HuH-7 (cell line): Measurements from ENCODE around the gene GIMD1.
"Not testable (repeated sequence)": the region's sequence is repeated elsewhere in the genome, so short reads cannot be mapped to it uniquely, and the experiment has no call there.

Experiments used
- DNase-seq: peaks from one replicate; pipeline ENCODE4 v3.0.0; 2011; ENCODE audit warnings: low spot score

The GIMD1 gene

DNA sequence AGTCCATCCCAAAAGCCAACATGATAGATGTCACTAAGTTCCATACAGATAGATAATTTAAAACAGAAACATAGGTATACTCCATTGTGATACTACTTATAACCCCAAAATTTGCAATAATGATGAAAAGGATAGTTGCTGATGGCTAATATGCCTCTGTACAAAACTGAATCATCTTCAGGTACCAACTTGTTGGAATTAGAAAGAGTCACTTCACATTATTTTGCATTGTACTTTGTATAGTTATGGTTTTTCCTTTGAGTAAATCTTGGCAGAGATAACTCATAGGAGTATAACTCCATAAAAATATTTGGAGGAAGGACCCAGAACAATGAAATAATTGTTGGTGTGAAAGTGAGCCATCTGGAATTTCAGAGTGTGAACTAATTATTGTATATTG is 17.6 kb downstream of the GIMD1 start:
- DNase-seq = no peak

DNA sequence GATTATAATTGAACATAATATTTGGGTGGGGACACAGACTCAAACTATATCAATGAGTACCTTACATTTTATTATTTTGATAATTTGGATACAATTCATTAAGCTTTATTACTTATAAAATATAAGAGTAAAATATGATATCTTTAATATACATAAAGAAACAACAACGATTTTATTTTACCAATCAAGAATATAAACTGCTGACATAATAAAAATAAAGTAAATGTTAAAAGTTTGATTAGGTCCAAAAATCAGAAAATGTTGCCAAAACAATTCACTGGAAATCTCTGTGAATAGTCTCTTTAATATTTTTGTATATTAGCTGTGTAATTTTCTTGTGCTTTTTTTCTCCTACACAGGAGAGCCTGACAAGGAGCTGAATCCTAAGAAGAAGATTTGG is 21.4 kb downstream of the GIMD1 start:
- DNase-seq = no peak

- DNase-seq = no peak
Measured at GRCh38 chr4:106344647-106344970, 24.0 kb downstream of the GIMD1 start.

DNA sequence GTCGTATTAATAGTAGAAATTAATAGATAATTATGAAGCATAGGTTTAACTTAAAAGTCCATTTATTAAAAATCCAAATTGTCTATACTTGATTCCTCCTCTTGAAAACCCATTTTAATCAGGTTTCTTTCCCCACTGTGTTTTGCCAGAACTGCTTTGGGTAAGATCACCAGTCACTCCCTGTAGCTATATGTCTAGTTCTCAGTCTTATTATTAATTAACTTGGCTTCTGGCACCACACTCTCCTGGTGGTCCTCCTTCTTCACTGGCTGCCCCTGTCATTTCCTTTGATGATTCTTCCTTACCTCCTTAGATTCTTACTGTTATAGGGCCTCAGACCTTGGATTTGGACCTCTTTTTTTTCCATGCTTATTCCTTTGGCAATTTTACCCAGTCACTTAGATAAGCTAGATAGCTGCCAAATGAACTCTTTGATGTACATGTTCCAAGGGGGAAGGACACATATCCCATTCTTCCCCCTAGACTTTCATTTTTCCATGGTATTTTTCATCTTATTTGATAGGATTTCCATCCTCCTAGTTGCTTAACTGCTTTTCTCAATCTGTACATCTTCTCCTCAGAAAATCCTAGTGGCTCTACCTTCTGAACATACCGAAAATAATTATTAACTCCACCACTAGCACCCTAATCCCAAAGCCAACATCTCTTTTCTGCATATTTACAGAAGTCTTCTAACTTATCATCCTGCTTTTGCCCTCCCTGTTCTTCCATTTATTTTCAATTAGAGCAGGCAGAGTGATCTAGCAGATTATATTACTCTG is 24.5 kb downstream of the GIMD1 start:
- no peak for DNase-seq

GRCh38 chr4:106340774-106341173 is 27.8 kb downstream of the GIMD1 start:
- no peak for DNase-seq

DNA sequence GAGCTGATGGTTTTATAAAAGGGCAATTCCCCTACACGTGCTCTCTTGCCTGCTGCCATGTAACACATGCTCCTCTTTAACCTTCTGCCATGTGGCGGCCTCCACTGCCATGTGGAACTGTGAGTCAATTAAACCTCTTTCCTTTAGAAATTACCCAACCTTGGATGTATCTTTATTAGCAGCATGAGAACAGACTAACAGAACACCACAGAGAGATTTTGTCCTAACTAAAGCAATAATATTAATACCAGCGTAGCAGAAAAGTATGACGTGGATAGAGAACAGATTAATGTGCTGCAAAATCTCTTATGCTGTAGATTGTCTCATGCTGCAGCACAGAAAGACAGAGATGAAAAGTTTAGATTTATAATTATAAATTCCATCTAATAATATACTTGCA is 29.1 kb downstream of the GIMD1 start:
- DNase-seq = no peak

GRCh38 chr4:106338671-106339070 is 29.9 kb downstream of the GIMD1 start:
- no peak for DNase-seq

GRCh38 chr4:106337916-106338315 is 30.7 kb downstream of the GIMD1 start:
- no peak for DNase-seq

DNA sequence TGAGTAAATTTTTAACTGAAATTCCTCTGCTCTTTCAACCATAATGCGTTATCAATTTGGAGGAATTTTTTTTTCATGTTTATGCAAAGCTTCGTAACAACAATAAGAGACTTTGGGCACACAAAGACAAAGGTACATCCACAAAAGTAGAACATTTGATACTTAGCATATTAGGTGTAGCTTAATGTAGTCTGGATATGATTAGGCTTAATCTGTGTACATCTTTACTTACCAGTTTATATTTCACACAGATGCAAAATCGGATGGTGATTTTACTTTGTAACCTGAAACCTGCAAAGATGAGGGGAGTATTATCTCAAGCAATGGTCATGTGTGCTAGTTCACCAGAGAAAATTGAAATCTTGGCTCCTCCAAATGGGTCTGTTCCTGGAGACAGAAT is 32.0 kb downstream of the GIMD1 start:
- no peak for DNase-seq

DNA sequence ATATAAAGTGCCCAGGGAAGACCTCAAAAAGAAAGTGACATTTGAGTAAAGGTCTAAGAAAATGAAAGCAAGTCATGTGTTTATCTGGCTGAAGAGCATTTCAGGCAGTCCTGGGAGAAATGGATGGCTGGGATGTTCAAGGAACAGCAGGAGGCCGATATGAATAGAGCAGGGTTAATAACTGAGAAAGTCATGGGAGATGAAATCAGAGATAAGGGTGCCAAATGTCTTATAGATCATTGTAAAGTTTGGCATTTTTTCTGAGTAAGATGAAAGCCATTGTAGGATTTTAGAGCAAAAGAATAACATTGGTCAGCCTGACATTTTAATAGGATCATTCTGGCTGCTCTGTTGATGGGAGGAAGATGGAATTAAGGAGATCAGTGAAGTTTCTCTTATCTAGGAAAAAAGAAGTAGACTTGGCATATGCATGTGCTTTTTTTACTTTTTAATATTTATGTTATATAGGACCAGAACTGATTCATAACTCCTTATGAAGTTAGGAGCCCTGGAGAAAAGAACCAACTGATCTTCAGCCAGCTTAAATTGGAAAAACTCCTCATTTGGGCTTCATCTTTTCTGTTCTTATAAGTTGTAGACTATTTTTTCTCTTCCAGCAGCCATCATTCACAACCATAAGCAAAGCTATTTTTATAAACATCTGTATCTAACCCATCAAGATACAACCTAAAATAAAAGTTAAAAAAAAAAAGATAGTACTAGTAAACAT is 33.7 kb downstream of the GIMD1 start:
- DNase-seq = no peak

GRCh38 chr4:106333186-106333585 is 35.4 kb downstream of the GIMD1 start:
- DNase-seq = no peak

DNA sequence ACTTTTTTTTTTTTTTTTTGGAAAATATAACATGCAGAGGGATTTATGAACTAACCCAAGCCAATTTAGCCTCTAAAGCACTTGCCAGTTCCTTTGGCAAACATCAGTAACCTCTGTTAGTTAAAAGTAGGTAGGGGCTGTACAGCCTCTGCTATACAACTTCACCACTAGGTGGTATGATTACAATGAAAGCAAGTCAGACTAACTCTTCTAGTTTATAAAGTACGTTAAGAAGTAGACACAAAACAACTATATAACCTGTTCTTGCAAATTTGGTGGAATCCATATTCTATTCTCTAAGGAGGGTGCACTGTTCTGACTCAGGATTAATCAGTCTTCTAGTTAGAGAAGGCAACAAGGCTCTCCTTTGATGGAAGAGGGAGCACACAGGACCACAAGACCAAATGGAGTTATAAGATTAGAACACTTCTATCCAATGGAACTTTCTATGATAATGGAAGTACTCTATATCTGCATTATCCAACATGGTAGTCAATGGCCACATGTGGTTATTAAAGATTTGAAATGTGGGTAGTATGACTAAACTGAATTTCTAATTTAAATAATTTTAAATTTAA is 39.4 kb downstream of the GIMD1 start:
- DNase-seq = peak; percentile 36

- no peak for DNase-seq
Measured at GRCh38 chr4:106325800-106326199, 42.8 kb downstream of the GIMD1 start.

DNA sequence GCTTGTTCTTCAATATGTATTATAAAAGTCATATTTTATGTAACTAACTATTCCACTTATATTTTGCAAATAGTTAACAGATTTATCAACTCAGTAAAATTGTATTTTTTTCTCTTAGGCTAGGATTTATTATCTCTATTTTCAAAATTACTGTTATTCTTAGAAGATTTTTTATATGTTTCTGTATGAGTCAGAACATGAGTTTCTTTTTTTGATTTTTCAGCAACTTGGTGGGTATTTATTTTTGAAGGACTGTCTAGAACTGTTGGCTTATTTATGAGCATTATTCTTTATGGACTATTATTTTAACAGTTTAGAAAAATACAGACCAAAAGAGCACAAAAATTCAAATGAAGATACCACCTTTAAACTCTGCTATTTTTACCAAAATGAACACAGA is 45.5 kb downstream of the GIMD1 start:
- DNase-seq = no peak

GRCh38 chr4:106321814-106322213 is 46.8 kb downstream of the GIMD1 start:
- not testable (repeated sequence) for DNase-seq

DNA sequence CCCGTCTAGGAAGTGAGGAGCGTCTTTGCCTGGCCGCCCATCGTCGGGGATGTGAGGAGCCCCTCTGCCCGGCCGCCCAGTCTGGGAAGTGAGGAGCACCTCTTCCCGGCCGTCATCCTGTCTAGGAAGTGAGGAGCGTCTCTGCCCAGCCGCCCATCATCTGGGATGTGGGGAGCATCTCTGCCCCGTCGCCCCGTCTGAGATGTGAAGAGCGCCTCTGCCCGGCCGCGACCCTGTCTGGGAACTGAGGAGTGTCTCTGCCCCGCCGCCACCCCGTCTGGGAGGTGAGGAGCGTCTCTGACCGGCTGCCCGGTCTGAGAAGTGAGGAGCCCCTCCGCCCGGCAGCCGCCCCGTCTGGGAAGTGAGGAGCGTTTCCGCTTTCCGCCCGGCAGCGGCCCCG is 47.4 kb downstream of the GIMD1 start:
- DNase-seq = not testable (repeated sequence)

- no peak for DNase-seq
Measured at GRCh38 chr4:106320235-106320634, 48.3 kb downstream of the GIMD1 start.

DNA sequence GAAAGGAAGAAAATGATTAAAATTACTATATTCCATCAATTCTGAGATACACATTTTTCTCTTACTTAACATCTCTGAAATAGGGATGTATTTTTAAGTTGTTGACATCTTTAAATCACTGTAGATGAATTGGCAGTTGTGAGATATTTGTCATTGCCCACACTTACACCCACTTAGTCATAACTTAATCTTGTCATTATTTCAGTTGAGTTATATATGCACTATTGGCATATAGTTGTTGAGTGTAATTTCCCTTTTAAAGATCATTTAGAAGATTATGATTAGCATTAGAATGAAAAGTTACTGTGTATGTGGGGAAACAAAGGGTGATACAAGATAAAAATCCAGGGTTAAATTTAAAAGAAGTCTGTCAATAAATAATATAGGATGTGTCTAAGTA is 50.1 kb downstream of the GIMD1 start:
- no peak for DNase-seq

DNA sequence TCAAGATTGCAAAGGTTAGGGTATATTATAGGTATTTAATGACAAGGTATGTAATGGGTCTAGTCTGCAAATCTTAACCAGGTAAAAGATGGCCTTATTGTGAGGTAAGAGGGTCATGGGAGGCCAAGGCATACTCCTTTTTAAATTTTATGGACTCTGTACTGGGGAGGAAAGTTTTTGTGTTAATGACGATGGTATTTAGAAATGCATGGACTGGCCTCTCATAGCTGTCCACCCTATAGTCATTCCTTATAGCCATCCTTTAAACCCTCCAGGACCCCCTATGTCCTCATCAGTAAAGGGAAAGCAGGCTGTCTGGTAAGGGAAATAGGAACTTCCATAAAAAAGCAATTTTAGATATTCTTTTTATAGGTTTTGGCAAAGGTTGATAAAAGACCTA is 50.8 kb downstream of the GIMD1 start:
- no peak for DNase-seq

DNA sequence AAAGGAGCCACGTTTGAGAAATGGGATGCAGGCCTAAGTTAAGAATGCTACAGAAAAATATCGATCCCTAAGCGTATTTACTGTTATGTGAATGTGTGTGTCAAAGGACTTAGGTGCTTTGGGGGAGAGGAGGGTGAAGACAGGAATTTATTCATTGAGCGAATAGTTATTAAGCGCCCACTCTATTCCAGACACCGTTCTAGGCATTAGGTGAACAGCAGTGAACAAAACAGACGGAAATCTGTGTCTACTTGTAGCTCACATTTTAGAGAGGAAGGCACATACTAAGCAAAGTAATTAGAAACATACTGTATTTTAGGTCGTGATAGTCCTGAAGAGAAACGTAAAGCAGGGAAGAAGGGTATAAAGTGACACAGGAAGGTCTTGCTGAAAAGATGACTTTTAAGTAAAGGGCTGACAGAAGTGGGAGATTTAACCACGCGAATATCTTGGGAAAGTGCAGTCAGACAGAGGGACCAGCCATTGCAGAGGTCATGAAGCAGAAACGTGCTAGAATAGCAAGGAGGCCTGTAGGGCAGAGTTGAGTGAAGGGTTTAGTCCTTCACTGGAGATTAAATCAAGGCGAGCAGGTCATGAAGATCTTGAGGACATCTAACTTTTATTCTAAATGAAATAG is 51.7 kb downstream of the GIMD1 start:
- no peak for DNase-seq

GRCh38 chr4:106315968-106316772 is 52.4 kb downstream of the GIMD1 start, which contains the start of the genes AIMP1 and TBCK:
Gene AIMP1, plus strand, starts transcription at chr4:106316550. Its CDS starts 8,460 bp downstream, at chr4:106325010.
Gene TBCK, minus strand, starts transcription at chr4:106316209. Its CDS starts 7,249 bp downstream, at chr4:106308960.
- DNase-seq = peak; percentile 66

- DNase-seq = no peak
Measured at GRCh38 chr4:106315476-106315967, 53.1 kb downstream of the GIMD1 start.
